SIG-M5 treated with dmso at 0.1 percent for 504 hours (cell line): Measurements from ENCODE around the gene NUP37.

Experiments
- DNase-seq: peaks from one replicate; lab custom pipeline; 2025; ENCODE audit not compliant: unreplicated experiment; lab: John Stamatoyannopoulos, UW

The NUP37 gene

DNA sequence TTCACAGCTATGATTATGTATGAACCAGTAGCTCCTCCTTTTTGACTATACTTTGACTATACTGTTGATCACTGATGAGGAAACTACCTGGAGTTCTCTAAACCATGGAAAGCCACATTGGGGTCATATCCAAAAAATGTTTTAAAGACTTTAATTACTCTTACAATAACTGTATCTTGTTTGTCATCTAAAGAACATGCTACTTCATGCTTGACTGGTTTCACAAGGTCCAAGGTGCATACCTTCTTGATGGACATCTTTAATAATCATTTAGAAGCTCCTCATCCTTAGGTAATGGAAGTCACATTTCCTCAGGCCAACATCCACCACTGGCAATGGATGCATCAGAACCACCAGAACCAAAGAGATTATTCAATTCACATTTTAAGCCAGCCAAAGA is 88.1 kb downstream of the NUP37 start:
- DNase-seq = no peak

DNA sequence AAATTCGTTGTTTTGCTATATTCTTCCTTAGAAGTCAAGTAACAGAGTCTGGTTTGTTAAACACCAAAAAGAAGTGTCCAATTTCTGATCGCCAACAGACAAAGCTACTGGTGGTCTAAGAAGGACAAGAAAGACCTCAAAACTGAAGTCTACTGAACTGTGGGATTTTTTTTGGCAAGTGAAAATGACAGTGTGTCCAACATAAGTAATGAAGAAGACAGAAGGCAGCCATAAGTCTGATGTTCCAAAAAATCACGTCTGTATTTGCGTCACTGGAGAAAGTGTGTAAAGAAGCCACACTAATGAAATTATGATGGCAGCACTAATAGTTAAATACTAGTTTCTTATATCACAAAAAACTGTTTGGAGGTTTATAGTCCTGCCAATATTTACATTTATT is 90.8 kb downstream of the NUP37 start:
- DNase-seq = no peak

DNA sequence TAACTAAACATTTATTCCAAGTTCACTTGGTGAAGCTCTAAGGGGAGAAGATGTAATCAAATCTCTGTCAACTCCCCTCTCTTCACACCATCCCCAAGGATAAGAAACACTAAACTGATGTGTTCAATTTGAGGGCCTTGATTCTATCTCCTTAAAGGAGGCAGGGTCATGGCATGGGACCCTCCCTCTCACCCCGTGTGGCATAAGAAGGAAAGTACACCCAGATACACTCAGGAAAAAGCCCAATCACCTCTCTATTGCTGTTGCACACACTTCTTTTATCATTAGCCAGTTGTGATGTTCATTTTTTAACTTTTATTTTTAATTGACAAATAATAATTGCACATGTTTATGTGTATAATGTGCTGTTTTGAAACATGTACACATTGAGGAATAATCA is 93.2 kb downstream of the NUP37 start:
- no peak for DNase-seq

DNA sequence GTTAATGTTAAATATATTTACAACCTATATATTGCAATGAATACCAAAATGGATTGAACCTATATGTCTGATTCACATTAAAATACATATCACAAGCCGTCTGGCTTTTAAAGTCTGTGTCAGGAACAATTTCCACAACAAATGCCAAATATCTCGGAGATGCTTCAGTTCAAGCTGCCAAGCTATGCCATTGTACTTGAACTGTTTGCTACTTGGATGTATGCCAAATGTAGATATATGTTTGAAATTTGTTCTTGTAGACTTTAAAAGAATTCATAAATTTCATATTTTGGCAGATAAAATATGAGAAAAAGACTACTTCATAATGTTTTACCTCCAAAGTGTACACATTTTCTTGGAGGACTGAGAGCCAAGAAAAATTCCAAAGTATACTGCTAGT is 95.1 kb downstream of the NUP37 start:
- no peak for DNase-seq

DNA sequence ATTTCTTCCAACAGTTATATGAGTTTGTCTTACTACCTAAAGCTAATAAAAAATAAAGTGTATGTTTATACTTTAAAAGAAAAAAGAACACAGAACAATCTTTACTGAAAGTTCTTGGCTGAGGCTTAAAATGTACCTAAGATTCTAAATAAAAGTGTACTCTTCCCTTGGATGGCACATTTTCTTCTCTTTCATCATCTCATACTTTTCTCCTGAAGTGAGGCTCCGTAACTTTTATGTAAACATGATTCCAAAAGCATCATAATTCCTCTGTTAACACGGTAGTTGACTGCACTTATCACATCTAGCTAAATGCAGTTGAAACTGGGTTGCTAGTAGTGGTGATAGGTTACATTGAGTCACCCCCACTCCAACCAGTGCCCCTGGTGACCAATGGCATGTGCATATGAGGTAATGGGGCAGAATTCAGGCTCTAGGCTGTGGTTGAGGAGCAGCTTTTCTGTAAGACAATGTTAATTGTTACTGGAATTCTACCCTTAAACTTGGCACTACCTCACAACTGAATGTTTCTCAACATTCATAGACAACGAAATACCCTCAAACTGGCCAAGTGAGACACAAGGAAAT is 96.5 kb downstream of the NUP37 start:
- no peak for DNase-seq
